Measurements from ENCODE around the gene RAB13. TPM values are rescaled to one million over a fixed set of nuclear protein-coding genes. Genes with fewer than 3 reads are reported as not detected.

Gene RAB13
- total RNA-seq, 1 donor from 2014 or later = 104 TPM

DNA sequence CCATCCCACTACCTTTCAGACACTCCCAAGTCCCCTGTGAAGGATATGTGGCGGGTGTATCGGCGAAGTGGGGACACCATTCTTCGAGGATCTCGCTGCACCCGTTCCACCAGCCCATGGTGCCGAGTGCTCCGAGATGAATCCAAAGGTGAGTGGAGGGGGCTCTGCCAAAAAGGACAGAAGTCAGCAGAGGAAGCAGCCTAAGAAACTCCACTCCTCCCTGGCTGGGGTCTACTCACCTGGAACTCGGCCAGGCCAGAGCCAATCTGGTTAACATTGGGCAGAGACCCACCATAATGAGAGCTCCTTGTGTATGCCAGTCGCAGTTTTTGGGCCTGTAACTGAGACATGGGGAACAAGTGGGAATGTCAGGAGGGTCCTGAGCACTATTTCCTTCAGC lies 31.3 kb downstream of the RAB13 start:
- no peak for DNase-seq

DNA sequence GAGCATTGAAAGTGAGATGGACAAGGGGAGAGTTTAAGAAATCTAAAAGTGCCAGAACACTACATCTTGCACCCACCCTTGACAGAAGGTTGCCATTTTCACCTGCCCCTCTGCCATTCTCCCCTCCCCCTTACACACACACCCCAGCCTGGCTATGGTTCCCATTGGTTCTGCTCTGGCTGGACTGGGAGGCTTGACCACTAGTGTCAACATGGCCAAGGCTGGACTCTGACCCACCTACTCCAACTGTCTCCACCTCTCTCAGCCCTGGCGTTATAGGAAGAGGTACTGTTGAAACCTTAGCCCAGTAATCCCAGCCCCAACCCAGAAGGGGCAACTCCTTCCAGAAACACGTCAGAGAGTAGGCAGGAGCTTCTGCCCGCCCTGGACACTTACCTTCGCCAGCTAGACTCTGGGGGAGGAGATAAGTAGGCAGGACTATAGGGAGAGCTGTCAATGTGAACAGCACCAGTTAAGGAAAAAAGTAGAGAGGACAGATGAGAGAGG lies 32.2 kb downstream of the RAB13 start:
- no peak for DNase-seq

DNA sequence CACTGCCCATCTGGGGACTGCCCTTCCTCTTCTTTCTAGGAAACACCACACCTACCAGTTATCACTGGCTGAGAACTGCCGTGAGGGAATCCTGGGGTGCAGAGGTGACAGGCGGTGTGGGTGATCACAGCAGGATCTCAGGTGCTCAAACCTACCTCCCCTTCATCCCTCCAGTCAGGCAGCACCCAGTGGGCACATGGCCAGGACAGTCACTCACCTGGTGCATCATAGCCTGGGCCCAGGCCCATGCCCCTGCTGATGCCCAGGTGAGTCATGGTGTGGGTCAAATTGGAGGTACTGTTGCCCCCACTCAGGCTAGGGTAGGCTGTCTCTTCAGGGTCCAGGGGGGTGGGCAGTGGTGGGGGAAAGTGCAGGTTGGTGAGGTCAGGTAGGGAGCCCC lies 34.3 kb downstream of the RAB13 start:
- DNase-seq = no peak

DNA sequence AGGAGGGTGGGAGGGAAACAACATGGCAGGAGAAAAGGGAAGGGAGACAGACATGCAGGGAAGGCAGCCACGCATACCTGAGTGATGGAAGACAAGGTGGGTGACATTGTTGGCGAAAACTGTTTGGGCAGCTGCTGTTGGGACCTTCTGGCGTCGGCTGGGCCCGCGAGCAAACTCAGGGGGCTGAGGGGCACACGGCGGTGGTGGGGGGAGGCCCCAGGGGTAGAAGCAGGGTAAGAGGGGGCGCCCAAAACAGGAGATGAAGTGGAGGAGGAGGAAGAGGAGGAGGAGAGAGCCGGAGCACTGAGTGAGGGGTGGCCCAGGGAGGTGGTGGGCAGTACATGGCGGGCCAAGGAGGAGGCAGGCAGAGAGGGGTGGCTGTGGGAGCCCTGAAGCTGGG lies 35.0 kb downstream of the RAB13 start:
- DNase-seq = no peak

DNA sequence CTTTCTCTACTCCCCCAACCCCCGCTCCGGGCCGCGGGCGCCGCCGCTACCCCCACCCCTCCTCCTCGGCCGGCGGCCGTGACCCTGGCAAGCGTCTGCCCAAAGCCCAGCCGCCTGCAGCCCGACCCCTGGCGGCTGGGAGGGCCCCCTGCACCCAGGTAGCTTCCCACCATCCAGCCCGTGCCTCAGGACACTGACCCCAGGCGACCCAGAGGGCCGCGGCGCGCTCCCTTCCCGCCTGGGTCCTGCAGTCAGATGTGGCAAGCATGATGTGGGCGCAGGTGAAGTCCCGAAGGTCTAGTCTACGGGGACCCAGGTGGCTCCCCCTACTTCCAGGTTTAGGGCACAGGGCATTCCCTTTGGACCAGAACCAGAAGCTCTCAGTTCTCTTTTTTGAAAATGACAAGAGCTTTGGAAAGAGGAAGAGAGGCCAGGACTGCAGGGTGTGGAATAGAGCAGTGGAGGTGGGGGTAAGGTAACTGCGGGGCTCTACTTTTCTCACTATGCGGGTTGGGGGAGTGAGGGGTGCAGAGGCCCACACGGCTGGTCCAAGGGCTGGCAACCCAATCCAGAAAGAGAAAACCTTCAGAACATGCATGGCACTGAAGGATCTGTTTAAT lies 39.4 kb downstream of the RAB13 start, which contains the start of gene DENND4B:
Gene DENND4B (minus strand): TSS at position 97 of the 620 bp plus-strand sequence. CDS start 2,344 bp downstream, outside the sequence.
- peak; percentile 89 for DNase-seq

DNA sequence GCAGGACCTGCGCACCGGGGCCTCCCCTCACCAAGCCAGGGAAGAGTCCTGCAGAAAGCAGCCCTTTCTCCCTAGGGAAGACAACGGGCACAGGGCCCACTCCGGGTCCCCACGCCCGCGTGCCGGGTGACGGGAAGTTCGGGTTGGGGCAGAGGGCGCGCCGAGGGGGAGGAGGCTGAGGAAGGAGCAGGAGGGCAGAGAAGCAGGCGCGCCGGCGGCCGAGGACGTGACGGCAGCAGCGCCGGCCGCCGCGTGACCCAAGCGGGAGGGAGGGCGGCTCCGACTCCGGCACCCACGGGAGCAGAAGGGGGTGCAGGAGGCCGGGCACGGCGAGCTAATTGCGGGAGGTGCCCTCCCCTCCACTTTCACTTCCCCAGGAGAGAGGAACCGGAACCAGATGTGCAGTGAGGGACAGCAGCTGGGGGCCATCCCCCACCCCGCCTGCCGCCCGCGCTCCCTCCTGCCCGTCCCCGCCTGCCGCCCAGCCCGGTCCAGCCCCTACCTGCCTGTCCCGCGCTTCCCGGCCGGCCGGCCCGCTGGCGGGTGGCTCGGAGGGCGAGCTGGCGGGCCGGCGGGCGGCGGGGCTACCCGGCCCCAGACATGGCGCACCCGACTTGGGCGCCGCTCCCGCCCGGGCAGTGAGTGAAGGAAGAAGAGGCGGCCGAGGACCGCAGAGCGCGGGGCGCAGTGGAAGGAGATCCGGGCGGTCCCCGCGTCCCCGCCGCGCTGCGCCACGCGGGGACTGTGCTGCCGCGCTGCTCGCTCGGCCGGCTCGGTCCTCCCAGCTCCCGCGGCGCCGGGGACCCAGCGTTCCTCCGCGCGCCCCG lies 40.1 kb downstream of the RAB13 start:
- DNase-seq = peak; percentile 85

DNA sequence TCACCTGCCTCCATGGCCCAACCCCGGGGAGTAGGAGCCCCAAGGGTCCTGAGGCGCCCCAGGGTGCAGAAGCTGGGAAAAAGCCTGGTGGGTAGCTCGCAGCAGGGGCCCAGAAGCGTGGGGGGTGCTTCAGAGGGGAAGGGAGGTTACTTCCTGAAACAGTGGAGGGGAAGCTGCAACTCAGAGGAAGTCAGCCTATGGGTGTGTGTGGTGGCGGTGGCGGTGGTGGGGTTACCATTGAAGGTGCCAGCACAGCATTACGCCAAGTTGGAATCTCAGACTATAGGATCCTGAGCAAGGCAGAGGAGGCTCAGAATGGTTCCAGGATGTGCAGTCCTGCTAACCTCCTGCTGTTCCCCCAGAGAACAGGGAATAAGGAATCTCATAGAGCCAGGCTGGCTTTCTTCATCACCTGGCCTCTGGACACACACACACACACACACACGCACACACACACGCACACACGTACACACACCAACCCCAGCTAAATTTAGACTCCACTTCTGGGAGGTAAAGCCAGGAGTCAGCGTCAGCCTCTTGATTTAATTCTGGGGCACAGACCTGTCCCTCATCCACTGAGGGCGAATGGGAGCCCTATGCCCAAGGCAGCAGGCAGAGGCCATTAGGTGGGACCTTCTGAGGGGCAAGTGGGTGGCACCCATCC lies 40.9 kb downstream of the RAB13 start:
- peak; percentile 57 for DNase-seq

DNA sequence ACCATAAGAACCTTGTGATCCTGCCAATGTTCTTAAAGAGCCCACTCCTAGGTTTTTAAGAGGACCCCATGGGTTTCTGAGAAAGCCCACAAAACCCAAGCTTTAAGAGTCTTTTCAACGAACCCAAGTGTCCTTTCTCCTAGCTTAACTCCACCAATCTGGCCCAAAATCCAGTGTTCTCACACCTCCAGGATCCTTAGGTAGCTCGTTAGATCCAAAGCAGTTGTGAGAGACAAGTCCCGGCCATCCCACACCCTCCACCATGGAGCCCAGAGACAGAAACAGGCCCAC lies 41.4 kb downstream of the RAB13 start:
- DNase-seq = no peak

DNA sequence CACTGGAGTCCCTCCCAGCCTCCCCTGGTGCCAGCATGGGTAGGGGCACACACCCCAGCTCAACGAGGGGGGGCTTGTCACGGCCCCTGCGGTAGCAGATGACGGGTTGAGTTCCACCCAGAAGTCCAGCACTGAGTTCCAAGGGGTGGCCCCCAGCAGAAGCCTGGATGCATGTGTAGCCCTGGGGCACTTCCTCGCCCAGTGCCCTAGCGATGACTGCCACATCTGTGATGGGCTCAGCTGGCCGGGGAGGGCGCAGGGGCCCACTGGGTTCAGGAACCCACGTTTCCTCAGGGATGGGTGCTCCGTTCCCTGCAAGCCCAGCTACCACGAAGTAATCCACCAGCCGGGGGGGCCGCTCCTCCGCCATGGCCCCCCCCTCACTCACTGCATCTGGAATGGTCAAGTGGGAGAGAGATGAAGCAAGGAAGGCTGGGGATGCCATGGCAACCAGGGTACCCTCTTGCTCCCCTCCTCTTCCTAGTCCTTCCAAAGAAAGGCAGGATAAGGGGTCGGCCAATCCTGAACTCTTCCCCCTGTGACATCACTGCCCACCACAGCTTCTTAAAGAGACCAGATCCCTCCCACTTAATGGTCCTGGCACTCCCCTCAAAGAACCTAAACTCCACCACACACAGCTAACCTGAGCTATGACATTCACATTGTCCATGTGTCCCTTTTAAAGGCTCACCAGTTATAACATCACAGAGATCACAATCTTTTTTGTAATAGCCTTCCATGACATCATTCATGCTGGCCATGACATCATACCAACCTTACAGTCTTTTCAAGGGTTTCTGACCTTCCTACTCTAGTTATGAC lies 41.9 kb downstream of the RAB13 start:
- no peak for DNase-seq

DNA sequence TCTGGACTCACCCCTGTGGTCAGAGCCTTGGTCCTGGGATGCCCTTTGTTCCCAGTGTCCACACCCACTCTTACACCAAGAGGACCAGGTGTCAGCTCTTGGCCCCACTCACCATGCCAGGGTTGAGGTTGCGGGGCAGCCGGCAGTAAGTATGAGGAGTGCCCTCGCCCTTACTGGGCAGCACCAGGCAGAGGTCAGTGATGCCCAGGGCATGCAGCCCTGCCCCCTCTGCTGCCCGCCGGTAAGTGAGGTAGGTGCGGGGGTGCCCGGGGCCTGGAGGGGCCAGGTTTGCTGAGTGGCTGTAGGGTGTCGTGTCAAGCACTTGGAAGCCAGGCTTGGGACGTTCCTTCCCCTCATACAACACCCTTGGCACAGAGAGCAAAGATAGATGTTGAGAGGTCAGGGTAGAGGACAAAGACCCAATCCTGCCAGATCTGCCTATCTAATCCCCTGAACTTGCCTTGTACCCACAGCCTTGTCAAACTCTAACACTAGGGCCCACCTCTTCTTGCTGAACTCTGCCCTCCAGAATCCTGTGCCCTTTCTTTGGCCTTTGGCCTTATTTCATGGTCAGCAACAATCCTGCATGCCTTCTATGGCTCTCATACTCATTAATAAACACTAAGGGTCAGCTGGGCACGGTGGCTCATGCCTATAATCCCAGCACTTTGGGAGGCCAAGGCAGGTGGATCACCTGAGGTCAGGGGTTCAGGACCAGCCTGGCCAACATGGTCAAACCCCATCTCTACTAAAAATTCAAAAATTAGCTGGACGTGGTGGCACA lies 43.2 kb downstream of the RAB13 start:
- DNase-seq = no peak

DNA sequence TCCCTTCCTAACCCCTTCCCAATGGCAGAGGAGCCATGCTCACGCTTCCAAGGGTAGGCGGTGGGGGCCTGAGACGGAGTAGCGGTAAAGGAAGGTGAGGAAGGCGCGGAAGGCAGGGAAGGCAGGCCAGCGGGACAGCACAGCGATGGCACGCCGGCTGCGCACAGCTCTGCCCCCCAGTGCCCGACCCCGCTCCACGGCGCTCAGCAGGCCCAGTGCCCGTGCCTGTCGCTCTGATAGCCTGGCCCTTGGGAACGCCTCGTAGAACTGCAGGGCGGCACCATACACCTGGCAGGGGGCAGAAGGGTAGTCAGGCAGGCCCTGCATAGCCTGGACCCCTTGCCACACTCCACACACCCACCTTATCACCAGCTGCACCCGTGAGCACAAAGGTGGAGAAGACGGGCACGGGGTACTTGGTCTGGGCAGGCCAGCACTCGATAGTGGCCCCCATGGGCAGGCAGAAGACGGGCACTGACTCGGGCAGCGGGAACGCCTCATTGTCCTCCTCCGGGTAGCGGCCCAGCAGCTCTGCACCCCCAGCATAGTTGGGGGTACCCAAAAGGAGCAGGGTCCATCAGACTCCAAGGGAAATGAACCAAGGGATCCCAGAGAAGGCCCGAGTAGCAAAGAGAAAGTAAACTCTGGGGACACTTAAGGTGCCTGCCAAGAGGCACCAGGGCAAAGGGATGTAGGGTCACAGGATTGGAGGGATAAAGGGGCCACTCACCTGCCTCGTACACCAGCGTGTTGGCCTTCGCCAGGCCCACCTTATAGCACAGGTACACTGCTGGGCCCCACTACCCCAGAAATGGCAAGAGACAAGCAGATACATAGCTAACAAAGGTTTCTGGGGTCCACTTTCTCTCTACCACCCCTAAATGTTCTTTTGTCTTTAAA lies 44.1 kb downstream of the RAB13 start:
- DNase-seq = no peak

DNA sequence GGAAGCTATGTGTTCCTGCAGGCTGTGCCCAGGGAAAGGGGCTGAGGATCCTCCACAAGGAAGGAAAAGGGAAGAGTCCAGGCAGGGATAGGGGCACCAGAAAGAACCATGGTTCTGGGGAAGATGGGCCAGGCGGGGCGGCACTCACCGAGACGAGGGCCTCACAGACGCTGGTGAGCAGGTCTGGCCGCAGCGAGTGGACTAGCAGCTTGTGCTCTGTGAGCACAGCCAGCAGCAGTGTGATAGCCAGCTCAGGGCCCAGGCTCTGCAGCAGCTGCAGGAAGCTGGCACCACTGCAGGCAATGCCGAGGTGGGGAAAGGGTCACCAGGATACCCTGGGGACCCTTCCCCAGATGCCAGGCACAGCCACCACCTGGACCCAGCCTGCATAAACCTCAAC lies 45.4 kb downstream of the RAB13 start:
- DNase-seq = no peak

DNA sequence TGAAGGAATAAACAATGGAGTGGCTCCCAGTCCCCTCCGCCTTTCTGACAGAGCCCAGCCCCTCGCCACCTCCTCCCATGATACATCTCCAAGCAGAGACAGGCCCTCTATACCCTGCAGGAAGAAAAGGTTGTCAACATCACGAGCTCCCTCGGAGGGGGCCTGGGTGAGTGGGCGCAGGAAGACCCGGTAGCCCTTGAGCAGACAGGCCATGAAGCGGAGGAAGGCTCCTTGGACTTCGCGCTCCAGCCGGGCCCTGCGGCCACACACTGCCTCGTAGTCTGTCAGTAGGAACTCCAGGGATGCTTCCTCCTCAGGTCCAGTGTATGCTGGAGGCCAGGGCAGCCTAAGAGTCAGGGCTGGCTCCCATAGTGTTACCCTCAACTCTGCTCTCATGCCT lies 46.7 kb downstream of the RAB13 start:
- DNase-seq = no peak

DNA sequence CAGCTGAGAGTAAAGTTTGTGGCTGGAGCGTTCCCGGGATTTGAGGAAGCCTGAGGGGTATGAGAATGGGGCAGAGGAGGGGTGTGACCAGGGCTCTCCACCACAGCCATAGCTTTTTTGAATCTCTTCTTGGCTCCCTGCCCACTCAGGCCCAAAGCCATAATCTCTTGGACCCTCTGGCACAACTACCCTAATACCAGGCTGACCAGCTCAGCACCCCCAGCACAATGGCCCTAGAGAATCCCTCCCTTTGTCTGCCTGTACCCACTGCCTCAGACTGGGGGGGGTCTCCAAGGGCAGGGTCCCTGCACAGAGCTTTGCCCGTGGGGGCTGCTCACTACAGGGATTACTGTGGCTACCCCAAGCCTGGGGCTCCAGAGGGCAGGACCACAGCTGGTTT lies 47.1 kb downstream of the RAB13 start:
- DNase-seq = no peak

DNA sequence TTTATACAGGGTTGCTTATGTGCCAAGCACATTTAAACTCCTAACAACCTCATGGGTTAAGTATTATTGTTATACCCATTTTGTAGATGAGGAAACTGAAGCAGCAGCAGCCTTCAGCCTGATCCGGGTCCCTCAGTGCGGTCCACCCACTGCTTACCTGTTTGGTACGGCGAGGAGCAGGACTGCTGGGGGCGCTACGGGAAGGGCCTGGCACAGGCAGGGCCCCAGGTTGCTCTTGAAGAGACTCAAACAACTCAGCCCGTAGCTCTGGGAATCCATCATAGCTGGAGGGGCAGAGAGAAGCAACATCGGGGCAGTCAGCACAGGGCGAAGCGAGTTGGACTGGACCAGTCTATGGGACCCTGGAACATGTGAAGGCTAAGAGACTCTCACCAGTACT lies 48.8 kb downstream of the RAB13 start:
- DNase-seq = no peak

DNA sequence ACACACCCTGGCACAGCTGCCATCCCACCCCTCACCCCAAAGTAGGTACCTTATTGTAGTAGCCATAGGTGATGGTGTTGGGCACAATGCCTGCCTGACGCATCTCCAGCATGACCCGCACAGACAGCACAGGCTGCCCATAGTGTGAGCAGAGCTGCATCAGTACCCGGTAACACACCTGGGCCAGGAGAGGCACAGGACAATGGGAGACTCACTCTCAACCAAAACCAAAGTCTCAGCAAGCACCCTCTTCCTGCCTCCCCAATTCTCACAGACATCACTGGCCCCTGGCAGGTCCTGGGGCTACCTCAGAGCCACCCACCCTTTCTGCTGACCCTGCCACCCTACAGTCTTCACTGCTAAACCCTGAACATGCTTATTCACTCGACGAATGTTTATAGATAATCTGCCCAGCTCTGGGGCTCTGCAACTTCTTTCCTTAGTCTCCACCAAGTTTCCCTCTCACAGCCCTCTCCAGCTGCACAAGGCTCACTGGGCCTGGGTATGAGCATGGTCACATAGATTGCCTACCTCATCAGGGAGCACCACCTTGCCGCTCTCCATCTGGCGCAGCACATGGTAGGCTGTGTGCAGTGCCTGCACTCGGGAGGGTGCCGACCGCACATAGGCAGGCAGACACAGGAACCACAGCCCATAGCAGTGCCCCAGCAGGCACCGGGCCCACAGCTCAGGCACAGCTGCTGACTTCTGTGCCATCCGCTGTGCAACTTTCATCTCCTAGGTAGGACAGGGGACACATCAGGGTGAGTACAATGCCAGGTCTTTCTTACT lies 49.9 kb downstream of the RAB13 start:
- no peak for DNase-seq

DNA sequence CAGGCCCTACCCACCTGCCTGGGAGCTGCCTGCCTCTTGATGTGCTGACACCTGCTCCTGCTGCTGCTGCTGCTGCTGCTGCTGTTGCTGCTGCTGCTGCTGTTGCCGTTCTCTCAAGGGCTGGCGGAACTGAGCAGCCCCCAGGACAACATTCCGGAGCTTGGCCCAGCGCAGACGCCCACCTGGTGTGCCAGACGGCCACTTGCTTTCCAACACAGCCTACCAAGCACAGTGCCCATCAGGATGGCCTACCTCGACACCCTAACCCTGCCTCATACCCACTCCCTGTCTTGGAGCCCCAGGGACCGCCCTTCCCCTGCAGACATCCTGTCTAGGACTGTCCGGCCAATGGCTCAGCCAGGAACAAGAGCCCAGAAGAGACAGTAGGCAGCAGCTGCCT lies 51.4 kb downstream of the RAB13 start:
- no peak for DNase-seq

DNA sequence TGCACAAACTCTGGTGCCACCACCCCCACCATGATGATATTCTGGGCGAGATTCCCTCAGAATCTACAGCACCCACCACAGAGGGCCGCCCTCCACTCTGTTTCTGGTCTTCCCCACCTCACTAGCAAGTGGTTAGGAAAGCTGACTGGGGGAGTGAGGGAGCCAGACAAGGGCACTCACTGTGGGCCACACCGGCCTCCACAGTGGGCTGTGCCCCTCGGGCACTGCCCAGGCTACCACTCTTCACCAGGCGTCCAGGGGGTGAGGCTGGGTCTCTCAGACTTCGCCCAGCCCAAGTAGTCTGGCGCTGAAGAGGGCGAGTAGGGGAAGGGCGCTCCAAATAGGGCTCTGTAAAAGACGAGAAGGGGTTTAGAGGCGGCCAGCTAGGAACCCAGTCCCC lies 52.2 kb downstream of the RAB13 start:
- DNase-seq = no peak

DNA sequence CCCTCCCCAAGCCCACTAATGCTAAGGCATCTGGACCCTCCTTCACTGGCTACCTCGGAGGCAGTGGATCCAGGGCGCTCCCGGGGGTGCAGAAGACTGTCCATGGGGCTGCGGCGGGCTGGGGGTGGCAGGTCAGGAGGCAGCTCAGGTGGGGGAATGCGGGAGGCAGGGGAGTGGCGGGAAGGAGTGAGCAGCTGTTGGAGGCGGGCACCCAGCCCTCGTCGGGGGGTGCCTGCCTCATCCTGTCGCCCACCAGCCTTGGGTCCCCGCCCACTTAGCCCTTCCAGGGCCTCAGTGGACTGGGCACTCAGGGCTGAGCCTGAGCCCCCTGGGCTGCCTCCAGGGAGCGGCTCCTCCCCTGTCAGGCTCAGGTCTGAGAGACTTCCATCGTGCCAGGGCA lies 52.7 kb downstream of the RAB13 start:
- no peak for DNase-seq
